KMS-11 (cell line): ENCODE measurements around the gene GCDH.

Source experiments
- H2AFZ ChIP-seq: fragments of 200-600 bp; sonication (generic); 2 replicates; pipeline ENCODE4 v1.6.1; 2016; ENCODE audit warnings: antibody characterized with exemption, mixed run types, low read depth
- H3K27ac ChIP-seq: fragments of 200-600 bp; sonication (generic); 2 replicates; pipeline ENCODE4 v1.6.1; 2016; ENCODE audit warnings: mild to moderate bottlenecking, mixed run types
- H3K27me3 ChIP-seq: fragments of 200-600 bp; sonication (generic); 2 replicates; pipeline ENCODE4 v1.6.1; 2017; ENCODE audit warnings: mild to moderate bottlenecking, low read depth, mixed run types, moderate library complexity; ENCODE audit not compliant: insufficient read depth
- H3K36me3 ChIP-seq: fragments of 200-600 bp; sonication (generic); 2 replicates; pipeline ENCODE4 v1.6.1; 2017; ENCODE audit warnings: mild to moderate bottlenecking, mixed run types; ENCODE audit not compliant: insufficient read depth
- H3K4me1 ChIP-seq: fragments of 200-600 bp; sonication (generic); 2 replicates; pipeline ENCODE4 v1.6.1; 2016; ENCODE audit warnings: mild to moderate bottlenecking, low read depth, mixed run types; ENCODE audit not compliant: poor library complexity, severe bottlenecking
- H3K4me2 ChIP-seq: fragments of 200-600 bp; sonication (generic); 2 replicates; pipeline ENCODE4 v1.7.0; 2016; ENCODE audit warnings: mild to moderate bottlenecking, mixed run types
- H3K4me3 ChIP-seq: fragments of 200-600 bp; sonication (generic); IDR thresholded peaks from 2 replicates; pipeline ENCODE4 v1.6.1; 2017; ENCODE audit warnings: low read depth, low read length, mixed read lengths; ENCODE audit not compliant: insufficient read depth
- H3K79me2 ChIP-seq: fragments of 200-600 bp; sonication (generic); 2 replicates; pipeline ENCODE4 v1.6.1; 2016; ENCODE audit warnings: low read depth, mixed run types; ENCODE audit not compliant: insufficient read depth
- H3K9ac ChIP-seq: fragments of 200-600 bp; sonication (generic); 2 replicates; pipeline ENCODE4 v1.6.1; 2016; ENCODE audit warnings: mild to moderate bottlenecking, mixed run types
- H4K20me1 ChIP-seq: fragments of 200-600 bp; sonication (generic); 2 replicates; pipeline ENCODE4 v1.6.1; 2016; ENCODE audit warnings: mild to moderate bottlenecking, mixed run types; ENCODE audit not compliant: insufficient read depth
- CTCF ChIP-seq: fragments of 200-600 bp; sonication (generic); conservative IDR thresholded peaks from 2 replicates; pipeline ENCODE4 v1.6.1; 2017; ENCODE audit warnings: low read depth, mild to moderate bottlenecking, antibody characterized with exemption, low read length, moderate library complexity, mixed read lengths

GCDH gene

GRCh38 chr19:12847159-12848139 lies 43.5 kb upstream of the GCDH start:
- peaks cover 3% of the 10 kb centered on the region for H3K4me1 ChIP-seq
- no peaks in the 10 kb centered on the region for H3K79me2 ChIP-seq
- no peak overlapping the region for H3K4me3 ChIP-seq
- no peaks in the 10 kb centered on the region for H4K20me1 ChIP-seq
- peak; percentile 90 for TF ChIP-seq CTCF
- no peaks in the 10 kb centered on the region for H3K36me3 ChIP-seq
- no peak overlapping the region; the same call in 1 of the 2 replicates for H3K9ac ChIP-seq
- peak overlapping the region; percentile 63 for H2AFZ ChIP-seq
- H3K27ac ChIP-seq = no peak overlapping the region
- no peaks in the 10 kb centered on the region for H3K27me3 ChIP-seq
- H3K4me2 ChIP-seq = peak overlapping the region; percentile 78

GRCh38 chr19:12856653-12857052 lies 34.3 kb upstream of the GCDH start:
- Histone ChIP-seq H3K4me1 (no peaks in the 10 kb centered on the region), H4K20me1 (no peaks in the 10 kb centered on the region), H2AFZ (no peak overlapping the region), H3K36me3 (no peaks in the 10 kb centered on the region), H3K4me3 (no peak overlapping the region), H3K27me3 (no peaks in the 10 kb centered on the region), H3K79me2 (no peaks in the 10 kb centered on the region), H3K27ac (no peak overlapping the region), H3K9ac (no peak overlapping the region), H3K4me2 (no peak overlapping the region)
- no peak for TF ChIP-seq CTCF

DNA sequence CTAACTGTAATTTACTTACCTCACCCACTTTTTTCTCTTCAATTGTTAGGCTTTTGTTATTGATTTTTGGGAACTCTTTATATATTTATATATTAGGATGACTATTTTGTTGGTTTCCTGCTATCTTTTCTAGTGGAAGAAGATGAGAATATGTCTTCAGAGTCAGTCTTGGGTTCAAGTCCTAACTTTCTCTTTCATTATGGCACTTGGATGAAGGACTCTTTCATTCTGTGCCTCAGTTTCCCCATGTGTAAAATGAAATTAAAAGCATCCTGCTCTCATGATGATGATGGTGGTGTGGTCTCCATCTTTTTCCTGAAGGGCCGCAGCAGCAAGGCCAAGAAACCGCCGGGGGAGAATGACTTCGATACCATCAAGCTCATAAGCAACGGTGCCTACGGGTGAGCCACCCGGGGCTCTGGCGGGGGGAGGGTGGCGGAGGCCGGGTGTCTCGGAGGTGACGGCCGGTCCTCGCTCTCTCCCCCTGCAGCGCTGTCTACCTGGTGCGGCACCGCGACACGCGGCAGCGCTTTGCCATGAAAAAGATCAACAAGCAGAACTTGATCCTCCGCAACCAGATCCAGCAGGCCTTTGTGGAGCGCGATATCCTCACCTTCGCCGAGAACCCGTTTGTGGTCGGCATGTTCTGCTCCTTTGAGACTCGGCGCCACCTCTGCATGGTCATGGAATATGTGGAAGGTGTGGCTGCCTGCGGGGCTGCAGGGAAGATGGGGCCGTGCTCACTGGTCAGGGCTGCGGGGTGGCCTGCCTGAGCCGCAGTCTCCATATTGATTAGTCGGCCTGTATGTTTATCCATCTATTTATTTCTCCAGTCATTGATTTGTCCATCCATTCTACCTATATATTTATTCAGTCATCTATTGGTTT lies 32.7 kb upstream of the GCDH start:
- Histone ChIP-seq H3K27ac (no peak overlapping the region), H3K36me3 (no peaks in the 10 kb centered on the region), H3K4me2 (no peak overlapping the region), H3K9ac (no peak overlapping the region), H4K20me1 (no peaks in the 10 kb centered on the region), H3K27me3 (no peaks in the 10 kb centered on the region), H3K79me2 (no peaks in the 10 kb centered on the region), H3K4me1 (no peaks in the 10 kb centered on the region), H3K4me3 (no peak overlapping the region), H2AFZ (no peak overlapping the region)
- no peak for TF ChIP-seq CTCF

GRCh38 chr19:12859546-12859945 lies 31.4 kb upstream of the GCDH start:
- Histone ChIP-seq H3K79me2 (no peaks in the 10 kb centered on the region), H2AFZ (no peak overlapping the region), H3K9ac (no peak overlapping the region), H3K4me1 (no peaks in the 10 kb centered on the region), H3K36me3 (no peaks in the 10 kb centered on the region), H3K27ac (no peak overlapping the region), H3K27me3 (no peaks in the 10 kb centered on the region; the same call in 1 of the 2 replicates), H3K4me2 (no peak overlapping the region), H3K4me3 (no peak overlapping the region), H4K20me1 (no peaks in the 10 kb centered on the region)
- no peak for TF ChIP-seq CTCF
